Calu3 (cell line): ENCODE measurements around the gene ERO1A. TPM values are rescaled to one million over a fixed set of nuclear protein-coding genes. Genes with fewer than 3 reads are reported as not detected.

Source experiments
- BruUV-seq: library from RNA; stranded (reverse); fragments of 400-500 nt; replicated peaks from 2 replicates; lab custom pipeline; 2021; lab: Mats Ljungman, UMichigan
- CTCF ChIA-PET: fragments of 300-600 bp; sonication (Branson Sonifier 250); formaldehyde crosslinking; loops from one replicate; lab custom pipeline; 2022; ENCODE audit warnings: antibody characterized with exemption; lab: Charles Lee
- DNase-seq: peaks from one replicate; pipeline ENCODE4 v3.0.0; 2022
- H3K27ac Mint-ChIP-seq: one replicate; pipeline ENCODE4 v1.8.0; 2022; ENCODE audit warnings: mixed read lengths; ENCODE audit not compliant: unreplicated experiment
- H3K27me3 Mint-ChIP-seq: one replicate; pipeline ENCODE4 v1.8.0; 2022; ENCODE audit warnings: mixed read lengths; ENCODE audit not compliant: unreplicated experiment
- H3K36me3 Mint-ChIP-seq: one replicate; pipeline ENCODE4 v1.8.0; 2022; ENCODE audit warnings: mild to moderate bottlenecking, moderate library complexity, mixed read lengths; ENCODE audit not compliant: insufficient read depth, unreplicated experiment
- H3K4me1 Mint-ChIP-seq: one replicate; pipeline ENCODE4 v1.8.0; 2022; ENCODE audit warnings: mild to moderate bottlenecking, low read depth, mixed read lengths; ENCODE audit not compliant: unreplicated experiment
- H3K4me3 Mint-ChIP-seq: one replicate; pipeline ENCODE4 v1.8.0; 2022; ENCODE audit warnings: mild to moderate bottlenecking, low read depth, moderate library complexity, mixed read lengths; ENCODE audit not compliant: unreplicated experiment
- H3K9me3 Mint-ChIP-seq: one replicate; pipeline ENCODE4 v1.8.0; 2022; ENCODE audit warnings: low read depth, mixed read lengths; ENCODE audit not compliant: unreplicated experiment
- CTCF ChIP-seq: fragments of 200-600 bp; IDR thresholded peaks from one replicate; pipeline ENCODE4 v1.8.0; 2022; ENCODE audit warnings: antibody characterized with exemption; ENCODE audit not compliant: unreplicated experiment
- intact Hi-C: fragments of 100-400 bp; cut with micrococcal nuclease; formaldehyde crosslinking; loops from one replicate; pipeline ENCODE4 v1.10.0; 2022; ENCODE audit not compliant: unreplicated experiment
- total RNA-seq: library from RNA; stranded (reverse); gene quantifications from 2 replicates; pipeline ENCODE4 v1.2.3, GENCODE V29; 2022

ERO1A gene
- total RNA-seq, 1 experiment from 2014 or later, result 129 TPM

- Mint-ChIP-seq H3K27me3 (no peaks in the 10 kb centered on the region), H3K27ac (no peak overlapping the region), H3K4me1 (no peaks in the 10 kb centered on the region), H3K9me3 (no peaks in the 10 kb centered on the region), H3K36me3 (no peaks in the 10 kb centered on the region), H3K4me3 (no peak overlapping the region)
- BruUV-seq, result no TSS peak
- DNase-seq, result no peak
- TF ChIP-seq CTCF, result no peak
- intact Hi-C loops, result no loop called here
- CTCF ChIA-PET, result no interaction called here
Measured at GRCh38 chr14:52619687-52620086, 75.7 kb downstream of the ERO1A start.

GRCh38 chr14:52618602-52619001, 76.8 kb downstream of the ERO1A start:
- Mint-ChIP-seq H3K4me1 (no peaks in the 10 kb centered on the region), H3K9me3 (no peaks in the 10 kb centered on the region), H3K4me3 (no peak overlapping the region), H3K36me3 (no peaks in the 10 kb centered on the region), H3K27me3 (no peaks in the 10 kb centered on the region), H3K27ac (no peak overlapping the region)
- no TSS peak for BruUV-seq
- intact Hi-C loops, result no loop called here
- CTCF ChIA-PET, result interaction anchor here (0.9 kb wide), 1 partner anchor 66 kb away, joined by 3 read pairs; the partner anchor contains the start of genes GPR137C and TXNDC16
- no peak for DNase-seq
- no peak for TF ChIP-seq CTCF

- no peak for TF ChIP-seq CTCF
- CTCF ChIA-PET, result no interaction called here
- Mint-ChIP-seq H3K9me3 (no peaks in the 10 kb centered on the region), H3K27ac (no peak overlapping the region), H3K36me3 (no peaks in the 10 kb centered on the region), H3K4me3 (no peak overlapping the region), H3K4me1 (no peaks in the 10 kb centered on the region), H3K27me3 (no peaks in the 10 kb centered on the region)
- BruUV-seq, result no TSS peak
- intact Hi-C loops, result no loop called here
- no peak for DNase-seq
Measured at GRCh38 chr14:52610187-52610586, 85.2 kb downstream of the ERO1A start.

- Mint-ChIP-seq H3K4me3 (no peak overlapping the region), H3K36me3 (no peaks in the 10 kb centered on the region), H3K4me1 (no peaks in the 10 kb centered on the region), H3K27ac (no peak overlapping the region), H3K27me3 (no peaks in the 10 kb centered on the region), H3K9me3 (no peaks in the 10 kb centered on the region)
- DNase-seq, result no peak
- no peak for TF ChIP-seq CTCF
- intact Hi-C loops, result no loop called here
- CTCF ChIA-PET, result interaction anchor here (1.4 kb wide), 1 partner anchor 23 kb away, joined by 3 read pairs; no protein-coding TSS in a partner anchor
- BruUV-seq, result no TSS peak
Measured at GRCh38 chr14:52609445-52610044, 85.8 kb downstream of the ERO1A start.
